Hematopoietic multipotent progenitor cell treated with erythropoietin and hydrocortisone succinate and interleukin-3 and kit ligand, for 17 days (in vitro differentiated cells): ENCODE data around the gene INO80B.

Source experiments
- DNase-seq: peaks from one replicate; pipeline ENCODE4 v3.0.0-alpha.2; 2015; ENCODE audit warnings: low spot score

Gene INO80B

DNA sequence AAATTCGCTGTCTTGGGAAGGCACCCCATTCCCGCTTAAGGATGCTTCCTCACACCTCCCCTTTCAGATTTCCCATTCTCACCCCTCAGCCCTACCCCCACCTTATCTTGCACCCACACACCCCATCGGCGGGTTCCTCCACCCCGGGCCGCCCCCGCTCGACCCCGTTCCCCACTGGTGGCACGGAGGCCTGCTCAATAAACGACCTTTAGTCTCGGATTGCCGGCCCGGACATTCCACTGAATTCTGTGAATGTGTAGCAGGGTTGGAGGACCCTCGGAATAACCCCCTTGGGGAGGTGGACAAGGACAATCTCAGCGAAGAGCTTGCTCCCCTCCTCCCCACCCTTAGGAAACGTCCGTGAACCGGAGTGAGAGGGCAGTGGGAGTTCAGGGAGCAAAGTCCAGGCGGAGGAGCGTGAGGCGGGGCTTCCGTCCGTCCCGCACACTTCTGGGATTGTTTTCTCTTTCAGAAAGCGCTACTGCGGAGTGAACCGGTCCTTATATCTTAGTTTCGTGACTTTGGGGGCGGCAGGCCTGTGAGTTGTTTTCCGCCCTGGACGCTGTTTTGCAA, 47.3 kb downstream of the INO80B start:
- no peak for DNase-seq

DNA sequence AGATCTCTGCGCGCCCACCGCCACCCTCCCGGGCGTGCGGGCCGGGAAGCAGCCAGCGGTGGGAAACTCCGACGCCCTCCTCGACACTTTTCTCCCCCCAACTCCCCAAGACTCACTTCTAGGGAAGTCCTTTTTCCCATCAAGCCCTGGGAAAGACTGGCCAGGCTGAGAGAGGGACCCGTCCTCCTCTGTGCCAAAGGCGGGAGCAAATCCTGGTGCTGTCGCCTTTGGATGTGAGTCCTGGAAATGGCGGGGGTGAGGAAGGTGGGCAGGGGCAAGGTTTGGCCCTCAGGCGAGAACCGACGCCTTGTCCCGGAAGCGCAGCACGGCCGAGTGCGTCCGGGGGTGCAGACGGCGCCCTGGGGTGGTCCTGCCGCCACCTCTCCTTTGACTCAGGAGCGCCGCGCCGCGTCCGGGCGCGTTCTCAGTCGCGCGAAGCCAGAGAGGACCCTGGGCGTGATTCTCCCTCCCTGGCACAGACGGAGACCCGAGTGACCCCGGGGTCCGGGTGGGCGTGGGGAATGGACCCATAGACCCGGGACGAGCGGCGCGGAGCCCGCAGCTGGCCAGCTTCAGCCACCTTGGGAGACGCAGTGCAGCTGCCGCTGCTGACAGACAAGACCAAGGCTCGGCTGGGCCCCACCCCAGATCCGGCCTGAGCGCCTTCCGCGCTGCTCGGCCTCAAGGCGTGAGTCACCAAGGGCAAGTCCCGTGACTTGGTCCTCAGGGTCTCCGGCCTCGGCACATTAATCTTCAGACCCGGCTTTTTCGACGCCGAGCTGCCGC, 48.0 kb downstream of the INO80B start:
- peak; percentile 64 for DNase-seq

DNA sequence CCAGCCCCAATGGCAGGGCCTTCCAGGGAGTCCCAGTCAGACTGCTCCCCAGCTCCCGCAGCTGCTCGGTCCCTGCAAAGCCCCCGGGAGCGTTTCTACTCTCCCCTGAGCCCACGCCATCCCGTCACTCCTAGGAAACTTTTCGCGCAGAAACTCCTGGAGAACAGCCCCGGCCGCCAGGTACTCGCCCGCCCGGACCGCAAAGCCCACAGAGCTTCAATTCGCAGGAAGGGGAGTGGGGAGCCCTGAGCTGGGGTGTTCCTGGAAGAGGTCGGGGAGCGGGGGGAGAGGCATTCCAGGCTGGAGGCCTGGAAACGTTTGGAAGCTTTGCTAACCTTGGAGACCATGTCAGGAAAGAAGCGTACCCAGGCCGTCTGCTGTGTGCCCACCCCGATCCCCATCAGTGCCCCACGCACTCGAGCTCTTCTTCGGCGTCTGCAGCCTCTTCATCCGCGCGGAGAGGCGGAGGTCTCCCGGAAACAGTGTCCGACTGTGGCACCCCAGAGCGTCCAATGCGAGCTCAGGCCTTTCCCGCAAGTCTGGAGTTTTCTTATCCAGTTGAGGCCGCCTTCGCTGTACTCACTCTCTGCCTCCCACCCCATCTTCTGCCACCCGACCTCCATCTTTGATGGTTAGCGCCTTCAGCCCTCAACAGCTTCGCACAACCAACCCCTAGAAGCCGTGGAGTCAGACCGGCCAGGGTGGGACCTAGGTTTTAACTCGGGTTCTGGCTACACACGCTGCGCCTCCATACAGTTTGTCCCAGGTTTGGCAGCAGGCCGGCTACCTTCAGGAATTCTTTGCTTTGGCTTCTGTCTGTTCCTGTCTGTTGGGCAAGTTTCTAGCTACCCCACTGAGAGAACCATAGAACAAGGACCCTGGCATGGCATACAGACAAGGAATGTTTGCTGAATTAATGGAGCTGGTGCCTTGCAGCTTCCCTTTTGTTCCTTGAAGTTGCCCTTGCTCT, 48.9 kb downstream of the INO80B start:
- no peak for DNase-seq

DNA sequence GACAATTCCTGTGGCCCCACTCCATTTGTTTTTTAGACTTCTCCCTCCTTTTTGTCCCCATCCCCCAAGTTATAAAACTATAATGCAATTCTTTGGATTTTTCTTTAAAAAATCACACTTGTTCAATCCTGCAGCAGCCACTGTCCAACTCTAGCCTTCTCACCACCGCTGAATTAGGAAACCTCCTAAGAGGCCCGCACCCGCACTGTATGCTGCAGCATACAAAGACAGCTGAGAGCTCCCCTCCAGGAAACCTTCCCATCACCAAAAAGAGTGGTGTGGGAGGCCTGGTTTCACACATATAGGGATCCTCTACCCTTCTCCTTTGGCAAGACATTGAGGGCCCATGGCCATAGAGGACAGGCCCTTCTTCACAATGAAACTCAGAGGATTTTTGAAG, 49.7 kb downstream of the INO80B start:
- no peak for DNase-seq

DNA sequence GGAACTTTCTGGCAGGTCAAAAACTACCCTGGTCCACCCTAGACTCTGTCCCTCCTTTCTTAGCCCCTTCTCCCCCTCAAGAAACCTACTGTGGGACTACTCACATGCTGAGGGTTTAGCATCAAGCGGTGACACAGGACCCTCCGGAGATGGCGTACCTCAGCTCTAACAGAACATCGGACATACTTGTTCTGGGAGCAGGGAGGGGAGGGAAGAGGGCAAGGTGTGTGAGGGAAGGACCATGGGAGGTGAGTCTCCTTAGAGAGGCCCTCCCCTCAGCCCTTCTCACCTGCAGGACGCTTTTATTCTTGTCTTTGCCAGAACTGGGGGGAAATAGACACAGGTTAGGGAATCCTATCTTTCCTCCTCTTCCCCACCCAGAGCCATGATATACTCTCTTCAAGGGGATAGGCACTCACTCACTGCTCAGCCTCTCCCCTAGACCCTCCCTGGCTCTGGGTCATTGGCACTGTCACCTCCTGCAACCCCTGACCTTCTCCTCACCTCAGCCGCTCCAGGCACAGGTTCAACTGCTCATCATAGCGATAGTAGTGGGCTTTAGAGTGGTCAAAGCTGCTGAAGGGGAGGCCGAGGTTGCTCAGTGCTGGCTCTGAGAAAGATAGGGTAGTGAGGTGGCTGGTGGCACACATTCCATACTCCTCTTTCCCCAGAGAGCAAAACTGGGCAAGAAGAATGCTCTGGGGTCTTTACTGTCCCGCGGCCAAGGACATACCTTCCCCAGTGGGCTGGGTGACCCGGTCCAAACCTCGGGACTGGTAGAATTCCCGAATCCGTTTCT, 50.8 kb downstream of the INO80B start:
- no peak for DNase-seq

DNA sequence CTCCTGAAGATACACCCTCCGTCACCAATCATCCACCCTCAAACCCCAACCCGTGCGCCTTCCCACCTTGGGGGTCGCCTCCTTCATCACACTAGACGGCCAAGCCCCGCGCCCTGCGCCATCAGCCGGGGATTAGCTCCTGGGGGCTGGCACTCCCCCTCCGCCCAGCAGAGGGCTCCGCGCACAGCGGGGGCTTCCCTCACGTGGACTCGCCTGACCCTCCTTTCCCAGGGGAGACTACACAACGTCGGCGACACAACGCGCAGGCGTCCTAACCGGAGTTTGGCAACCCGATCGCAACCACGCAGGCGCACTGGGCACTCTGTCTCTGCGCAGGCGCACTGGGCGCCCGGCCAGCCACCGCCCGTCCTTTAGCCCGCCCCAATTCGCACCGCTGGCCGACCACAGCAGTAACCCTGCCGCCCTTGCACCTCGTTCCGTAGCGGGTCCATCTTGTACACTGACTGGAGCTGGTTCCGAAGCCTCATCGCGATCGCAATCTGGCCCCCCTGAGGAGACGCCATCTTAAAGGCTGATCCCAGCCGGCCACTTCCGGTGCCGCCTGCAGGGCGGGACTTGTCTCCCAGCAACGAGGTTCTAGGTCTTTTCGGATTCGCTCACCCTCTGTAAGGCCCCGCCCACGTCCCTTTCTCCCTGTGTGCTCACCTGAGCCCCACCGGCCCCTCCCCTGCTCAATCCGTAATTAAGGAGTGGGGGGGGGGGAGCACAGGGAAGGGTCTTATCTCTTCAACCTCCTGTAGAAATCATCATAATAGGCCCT, 52.4 kb downstream of the INO80B start, which contains the start of gene PCGF1:
Gene PCGF1, minus strand, starts transcription at position 551 of the 781 bp plus-strand sequence. Its CDS starts 27 bp downstream, at position 524.
- peak; percentile 100 for DNase-seq
